ENCODE data around the gene FLT3.
"Not testable (repeated sequence)": the region's sequence is repeated elsewhere in the genome, so short reads cannot be mapped to it uniquely, and the experiment has no call there.

FLT3 gene

DNA sequence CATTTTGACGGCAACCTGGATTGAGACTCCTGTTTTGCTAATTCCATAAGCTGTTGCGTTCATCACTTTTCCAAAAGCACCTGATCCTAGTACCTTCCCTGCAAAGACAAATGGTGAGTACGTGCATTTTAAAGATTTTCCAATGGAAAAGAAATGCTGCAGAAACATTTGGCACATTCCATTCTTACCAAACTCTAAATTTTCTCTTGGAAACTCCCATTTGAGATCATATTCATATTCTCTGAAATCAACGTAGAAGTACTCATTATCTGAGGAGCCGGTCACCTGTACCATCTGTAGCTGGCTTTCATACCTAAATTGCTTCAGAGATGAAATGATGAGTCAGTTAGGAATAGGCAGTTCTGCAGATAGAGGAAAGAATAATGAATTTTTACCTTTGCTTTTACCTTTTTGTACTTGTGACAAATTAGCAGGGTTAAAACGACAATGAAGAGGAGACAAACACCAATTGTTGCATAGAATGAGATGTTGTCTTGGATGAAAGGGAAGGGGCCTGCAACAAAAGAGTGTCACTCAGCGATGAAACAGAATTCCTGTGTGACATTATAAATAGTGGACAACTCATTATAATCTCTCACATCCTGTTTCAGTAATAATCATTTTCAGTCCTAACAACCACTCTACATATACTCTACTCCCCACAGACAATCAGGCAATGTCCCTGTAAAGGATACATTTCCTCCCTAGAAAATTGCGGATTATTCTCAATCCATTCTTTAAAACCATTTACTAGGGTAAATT, 66.3 kb downstream of the FLT3 start:
- Histone ChIP-seq H3K9me3 (no peaks in the 10 kb centered on the region; the same call in 1 of the 2 replicates), H3K36me3 (no peaks in the 10 kb centered on the region), H3K4me3 (ENCODE audit: low read depth, low read length) (no peak overlapping the region), H3K4me1 (no peaks in the 10 kb centered on the region), H3K27me3 (peaks cover 74% of the 10 kb centered on the region)
- DNase-seq, result no peak
- TF ChIP-seq CTCF (IDR thresholded peaks at IDR 0.05; ENCODE audit: low read depth, low read length), result no peak

- not testable (repeated sequence) for H3K9me3 ChIP-seq; H3K4me3 ChIP-seq (ENCODE audit: low read depth, low read length); DNase-seq; H3K4me1 ChIP-seq; H3K36me3 ChIP-seq
- peaks cover 70% of the 10 kb centered on the region for H3K27me3 ChIP-seq
Measured at GRCh38 chr13:28032438-28032837, 67.9 kb downstream of the FLT3 start.

- DNase-seq, result no peak
Measured at GRCh38 chr13:28031896-28032288, 68.5 kb downstream of the FLT3 start.

GRCh38 chr13:28031220-28031895, 69.0 kb downstream of the FLT3 start:
- H3K9me3 ChIP-seq, result no peaks in the 10 kb centered on the region
- H3K4me1 ChIP-seq, result no peaks in the 10 kb centered on the region
- peaks cover 74% of the 10 kb centered on the region for H3K27me3 ChIP-seq
- DNase-seq, result no peak
- TF ChIP-seq CTCF (IDR thresholded peaks at IDR 0.05; ENCODE audit: low read depth, low read length), result no peak
- no peaks in the 10 kb centered on the region for H3K36me3 ChIP-seq
- no peak overlapping the region for H3K4me3 ChIP-seq (ENCODE audit: low read depth, low read length)

More at GRCh38 chr13:28031896-28032288, 68.5 kb downstream of the FLT3 start:
- Histone ChIP-seq H3K9me3 (no peaks in the 10 kb centered on the region), H3K4me3 (ENCODE audit: low read depth, low read length) (no peak overlapping the region), H3K27me3 (peaks cover 71% of the 10 kb centered on the region), H3K36me3 (no peaks in the 10 kb centered on the region), H3K4me1 (no peaks in the 10 kb centered on the region)
- no peak for TF ChIP-seq CTCF (IDR thresholded peaks at IDR 0.05; ENCODE audit: low read depth, low read length)

DNA sequence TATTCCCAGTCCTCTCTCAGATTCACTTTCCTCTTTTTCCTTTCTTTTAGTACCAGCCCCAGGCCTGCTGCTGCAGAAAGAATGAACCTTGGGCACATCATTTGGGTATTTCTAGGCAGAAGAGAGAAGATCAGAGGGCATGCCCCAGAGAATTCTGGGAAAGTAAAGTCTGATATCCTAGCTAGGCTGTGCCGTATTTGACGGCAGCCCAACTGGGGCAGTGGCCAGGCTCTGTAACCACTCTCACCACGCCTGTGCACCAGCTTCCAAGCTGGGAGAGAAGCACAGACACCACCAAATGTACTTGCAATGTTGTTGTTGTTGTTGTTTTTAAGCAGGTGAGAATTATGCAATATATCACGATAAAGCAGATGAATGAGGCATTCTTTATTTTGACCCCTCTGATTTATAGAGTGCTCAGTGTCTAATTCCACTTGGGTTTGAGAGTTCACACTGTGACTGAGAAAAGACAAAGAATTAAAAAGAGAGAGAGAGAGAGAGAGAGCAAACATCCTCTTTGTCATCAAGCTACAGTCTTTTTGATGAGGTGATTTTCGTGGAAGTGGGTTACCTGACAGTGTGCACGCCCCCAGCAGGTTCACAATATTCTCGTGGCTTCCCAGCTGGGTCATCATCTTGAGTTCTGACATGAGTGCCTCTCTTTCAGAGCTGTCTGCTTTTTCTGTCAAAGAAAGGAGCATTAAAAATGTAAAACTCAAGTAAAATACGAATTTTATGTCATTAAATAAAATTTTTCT, 72.6 kb downstream of the FLT3 start:
- Histone ChIP-seq H3K4me3 (ENCODE audit: low read depth, low read length) (no peak overlapping the region), H3K9me3 (no peaks in the 10 kb centered on the region), H3K36me3 (no peaks in the 10 kb centered on the region), H3K4me1 (no peaks in the 10 kb centered on the region), H3K27me3 (peaks cover 64% of the 10 kb centered on the region)
- TF ChIP-seq CTCF (IDR thresholded peaks at IDR 0.05; ENCODE audit: low read depth, low read length), result no peak
- DNase-seq, result no peak

DNA sequence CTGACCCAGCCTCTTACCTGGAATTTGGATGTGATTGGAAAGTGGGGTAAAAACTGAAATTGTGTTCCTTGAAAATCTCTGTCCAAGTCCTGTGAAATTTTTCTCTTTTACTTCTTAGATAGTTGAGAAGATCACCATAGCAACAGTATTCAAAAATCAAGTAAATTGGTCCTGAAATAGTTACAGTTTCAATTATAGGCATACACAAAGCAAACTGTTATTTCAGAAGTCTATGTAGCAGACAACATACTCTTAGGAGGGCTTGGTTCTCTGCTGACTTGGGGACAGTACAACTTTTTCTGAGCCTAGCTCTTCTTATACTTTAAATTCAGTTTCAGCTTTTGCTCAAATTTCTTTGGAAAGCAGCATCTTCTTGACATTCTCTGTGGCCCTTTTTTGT, 73.3 kb downstream of the FLT3 start:
- no peak for DNase-seq
- Histone ChIP-seq H3K27me3 (peaks cover 58% of the 10 kb centered on the region), H3K4me1 (no peaks in the 10 kb centered on the region), H3K9me3 (no peaks in the 10 kb centered on the region), H3K36me3 (no peaks in the 10 kb centered on the region), H3K4me3 (ENCODE audit: low read depth, low read length) (no peak overlapping the region)
- no peak for TF ChIP-seq CTCF (IDR thresholded peaks at IDR 0.05; ENCODE audit: low read depth, low read length)
